ENCODE measurements around the gene RFX6.
"Not testable (repeated sequence)": the region's sequence is repeated elsewhere in the genome, so short reads cannot be mapped to it uniquely, and the experiment has no call there.

The RFX6 gene

GRCh38 chr6:116876635-116877611, at the start of gene RFX6:
Gene RFX6, plus strand, starts transcription at chr6:116877242. Its CDS starts 34 bp downstream, at chr6:116877276.
- DNase-seq (ENCODE audit: low read depth, low spot score): no peak

DNA sequence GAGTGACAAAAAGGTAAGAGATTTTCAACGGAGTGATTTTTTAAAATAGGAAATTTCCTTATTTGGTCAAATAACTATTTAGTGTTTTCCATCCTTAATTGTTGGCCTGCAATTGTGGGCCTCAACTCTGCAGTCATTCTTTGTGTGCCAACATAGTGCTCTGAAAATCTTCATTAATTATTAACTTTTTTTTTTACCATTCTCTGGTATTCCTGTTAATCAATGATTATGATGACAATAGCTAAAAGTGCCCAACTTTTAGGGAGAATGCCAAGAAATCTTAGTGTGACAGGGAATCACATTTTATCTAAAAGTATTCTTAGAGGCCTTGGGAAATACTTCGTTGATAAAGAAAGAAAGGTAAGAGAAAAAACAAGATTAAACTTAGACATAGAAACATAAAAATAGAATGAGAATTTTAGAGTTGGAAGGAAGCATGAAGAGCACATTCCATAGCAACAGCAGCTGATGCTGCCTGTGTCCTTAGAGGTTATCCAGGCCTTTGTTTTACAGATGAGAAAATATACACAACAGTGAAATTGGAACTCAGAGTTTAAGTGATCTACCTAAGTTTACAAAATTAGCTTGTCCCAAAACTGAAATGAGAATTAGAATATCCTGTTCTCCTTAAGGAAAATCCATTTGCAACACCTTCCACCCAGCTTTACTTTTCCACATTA, 49.3 kb upstream of the RFX6 start:
- no peak for DNase-seq (ENCODE audit: low read depth, low spot score)

DNA sequence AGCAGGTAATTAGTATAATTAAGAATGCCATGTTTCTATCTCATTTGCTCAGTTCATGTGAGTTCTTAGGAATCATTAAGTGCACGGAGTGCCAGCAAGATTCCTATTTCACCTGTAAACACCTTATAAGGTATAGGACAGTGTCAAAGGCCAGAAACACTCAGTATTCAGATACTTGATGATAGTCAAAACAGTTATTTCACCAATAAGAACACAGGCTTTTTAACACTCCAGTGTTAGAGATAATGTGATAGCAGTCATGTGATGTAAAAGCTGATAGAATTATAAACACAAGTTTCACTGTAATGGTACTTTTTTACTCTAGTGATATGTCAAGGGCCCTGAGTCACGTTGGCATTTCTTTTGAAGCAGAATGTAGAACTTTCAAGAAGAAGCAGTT, 48.1 kb upstream of the RFX6 start, which contains the start of gene GPRC6A:
Gene GPRC6A (minus strand): TSS at position 101 of the 400 bp plus-strand sequence. CDS start 70 bp downstream, at position 31.
- no peak for DNase-seq (ENCODE audit: low read depth, low spot score)

DNA sequence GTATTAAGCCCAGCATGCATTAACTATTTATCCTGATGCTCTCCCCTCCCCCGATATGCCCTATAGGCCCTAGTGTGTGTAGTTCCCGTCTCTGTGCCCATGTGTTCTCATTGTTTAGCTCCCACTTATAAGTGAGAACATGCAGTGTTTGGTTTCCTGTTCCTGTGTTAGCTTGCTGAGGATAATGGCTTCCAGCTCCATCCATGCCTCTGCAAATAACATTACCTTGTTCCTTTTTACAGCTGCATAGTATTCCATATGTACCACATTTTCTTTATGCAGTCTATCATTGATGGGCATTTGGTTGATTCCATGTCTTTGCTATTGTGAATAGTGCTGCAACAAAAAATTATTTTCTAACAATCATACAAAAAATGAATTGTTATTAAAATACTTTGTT, 42.5 kb upstream of the RFX6 start:
- DNase-seq (ENCODE audit: low read depth, low spot score): not testable (repeated sequence)

DNA sequence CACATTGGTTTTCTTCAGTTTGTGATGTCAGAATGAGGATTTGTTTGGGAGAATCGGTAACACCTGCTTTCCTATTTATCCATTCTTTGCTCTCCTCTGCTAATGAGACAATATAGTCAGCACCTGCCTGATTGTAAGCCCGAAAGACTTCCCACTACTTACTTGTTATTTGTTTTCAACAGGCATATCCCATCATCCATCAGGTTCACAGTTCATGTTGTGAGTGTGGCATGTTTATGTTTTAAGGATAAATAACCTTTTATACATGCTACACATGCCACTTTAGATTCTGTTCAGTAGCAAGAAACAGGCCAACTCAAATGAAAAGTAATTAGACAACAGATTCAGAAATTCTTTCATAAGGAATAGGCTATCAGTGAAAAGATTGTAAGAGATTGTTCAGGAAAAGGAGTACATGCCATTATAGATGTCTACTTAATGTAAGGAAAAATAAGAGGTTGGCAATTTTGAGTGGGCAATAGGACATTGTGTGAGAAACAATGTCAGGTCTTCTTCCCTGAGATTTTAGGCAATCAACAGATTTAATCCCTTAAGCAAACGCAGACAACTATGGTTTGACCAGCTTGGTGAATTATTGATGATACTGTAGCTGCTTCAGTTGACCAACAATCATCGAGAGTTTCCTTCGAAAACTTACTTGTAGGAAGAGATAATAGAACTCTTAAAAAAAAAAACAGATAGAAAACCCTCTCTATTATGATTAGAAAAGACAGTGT, 40.3 kb upstream of the RFX6 start:
- no peak for DNase-seq (ENCODE audit: low read depth, low spot score)

GRCh38 chr6:116840091-116840490, 37.0 kb upstream of the RFX6 start:
- DNase-seq (ENCODE audit: low read depth, low spot score): no peak

DNA sequence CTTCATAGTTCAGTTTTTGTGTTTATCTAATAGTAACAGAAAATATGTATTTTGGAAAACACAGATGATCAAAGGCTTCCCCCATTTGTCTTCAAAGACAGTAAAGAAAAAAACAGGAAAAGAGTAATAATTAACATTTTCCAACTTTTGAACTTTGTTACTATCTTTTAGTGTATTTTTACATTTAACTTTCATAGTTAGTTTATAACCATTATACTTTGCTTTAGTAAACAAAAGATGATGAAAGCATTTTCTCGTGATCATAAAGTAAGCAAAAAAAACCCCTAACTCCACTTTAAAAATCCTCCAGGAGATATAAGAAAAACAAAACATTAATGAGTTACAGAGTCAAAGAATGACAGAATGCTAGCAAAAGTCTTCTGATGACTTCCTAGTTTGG, 34.6 kb upstream of the RFX6 start:
- DNase-seq (ENCODE audit: low read depth, low spot score): no peak

DNA sequence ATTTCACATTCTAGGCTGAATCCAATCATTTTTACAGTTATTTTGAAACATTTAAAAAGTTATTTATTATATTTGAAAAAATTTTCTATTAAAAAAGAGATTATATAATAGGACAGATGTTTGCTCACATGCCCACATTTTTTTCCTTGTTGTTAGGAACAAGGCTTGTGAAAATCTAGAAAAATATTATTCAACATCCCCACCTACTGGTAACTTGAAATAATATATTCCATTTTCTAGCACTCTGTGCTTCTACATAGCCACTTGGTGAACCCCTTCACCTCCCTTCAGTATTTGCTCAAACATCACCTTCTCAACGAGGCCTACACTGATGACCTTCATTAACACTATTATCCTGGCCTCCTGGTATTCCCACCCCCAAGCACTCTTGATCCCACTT, 29.8 kb upstream of the RFX6 start:
- no peak for DNase-seq (ENCODE audit: low read depth, low spot score)

DNA sequence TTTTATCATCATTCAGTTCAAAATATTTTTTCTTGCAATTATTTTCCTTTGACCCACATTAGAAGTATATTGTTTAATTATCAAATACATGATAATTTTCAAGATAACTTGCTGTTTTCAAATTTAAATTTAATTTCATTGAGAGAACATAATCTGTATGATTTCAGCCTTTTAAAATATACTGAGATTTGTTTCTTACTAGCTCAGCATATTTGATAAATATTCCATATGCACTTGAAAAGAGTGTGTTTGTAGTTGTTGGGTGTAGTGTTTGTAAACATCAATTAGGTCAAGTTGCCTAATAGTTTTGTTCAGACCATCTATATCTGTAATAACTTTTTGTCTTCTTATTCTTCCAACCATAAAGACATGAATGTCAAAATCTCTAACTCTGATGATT, 19.0 kb upstream of the RFX6 start:
- DNase-seq (ENCODE audit: low read depth, low spot score): no peak

GRCh38 chr6:116859264-116859663, 17.8 kb upstream of the RFX6 start:
- DNase-seq (ENCODE audit: low read depth, low spot score): no peak

GRCh38 chr6:116866281-116866871, 10.7 kb upstream of the RFX6 start:
- no peak for DNase-seq (ENCODE audit: low read depth, low spot score)

DNA sequence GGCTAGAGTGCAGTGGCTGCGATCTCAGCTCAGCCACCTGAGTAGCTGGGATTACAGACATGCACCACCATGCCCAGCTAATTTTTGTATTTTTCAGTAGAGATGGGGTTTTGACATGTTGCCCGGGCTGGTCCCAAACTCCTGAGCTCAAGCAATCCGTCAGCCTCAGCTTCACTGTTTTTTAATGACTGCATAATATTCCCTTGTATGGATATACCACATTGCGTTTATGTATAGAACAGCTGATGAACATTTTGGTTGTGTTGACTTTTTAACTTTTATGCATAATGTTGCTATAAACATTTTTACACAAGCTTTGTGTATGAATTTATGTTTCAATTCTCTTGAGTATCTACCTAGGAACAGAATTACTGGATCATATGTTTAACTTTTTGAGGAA, 4.3 kb upstream of the RFX6 start:
- no peak for DNase-seq (ENCODE audit: low read depth, low spot score)

- no peak for DNase-seq (ENCODE audit: low read depth, low spot score)
Observed at GRCh38 chr6:116876107-116876506, 935 bp upstream of the RFX6 start.

GRCh38 chr6:116877743-116878142, 701 bp downstream of the RFX6 start:
- no peak for DNase-seq (ENCODE audit: low read depth, low spot score)

DNA sequence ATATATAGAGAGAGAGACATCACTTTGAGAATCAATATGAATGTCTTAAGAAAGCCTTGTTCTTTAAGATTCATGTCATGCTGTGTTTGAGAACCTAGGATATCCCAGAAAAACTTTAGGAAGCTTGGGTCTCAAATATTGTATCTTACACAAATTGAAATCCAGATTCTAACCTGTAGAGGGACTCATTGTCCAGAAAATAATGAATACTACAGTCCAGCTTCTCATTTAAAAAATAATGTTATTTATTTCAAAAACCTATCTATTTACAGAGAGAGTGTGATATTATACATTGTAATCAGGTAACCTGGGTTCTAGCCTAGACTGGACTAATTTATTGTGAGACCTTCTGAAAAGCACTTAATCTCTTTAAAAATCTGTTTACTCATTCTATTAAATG, 4.2 kb downstream of the RFX6 start:
- DNase-seq (ENCODE audit: low read depth, low spot score): no peak

- no peak for DNase-seq (ENCODE audit: low read depth, low spot score)
Observed at GRCh38 chr6:116883005-116883404, 6.0 kb downstream of the RFX6 start.

DNA sequence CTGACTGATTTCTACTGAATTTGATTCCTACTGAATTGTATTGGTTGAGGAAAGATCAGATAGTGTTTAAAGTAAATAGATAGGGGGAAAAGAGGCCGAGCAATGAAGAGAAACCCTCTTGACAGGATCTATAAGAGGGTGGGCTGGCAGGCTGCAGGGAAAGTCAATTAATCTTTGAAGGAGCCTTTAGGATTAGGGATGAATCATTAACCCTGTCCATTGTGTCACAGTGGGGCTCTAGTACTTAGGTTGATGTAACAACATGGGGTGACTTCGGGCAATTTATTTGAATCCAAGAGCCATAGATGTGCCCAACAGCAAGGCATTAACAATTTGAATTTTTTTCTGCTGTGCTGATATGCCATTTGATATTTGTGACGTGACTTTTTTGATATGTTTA, 7.5 kb downstream of the RFX6 start:
- no peak for DNase-seq (ENCODE audit: low read depth, low spot score)

DNA sequence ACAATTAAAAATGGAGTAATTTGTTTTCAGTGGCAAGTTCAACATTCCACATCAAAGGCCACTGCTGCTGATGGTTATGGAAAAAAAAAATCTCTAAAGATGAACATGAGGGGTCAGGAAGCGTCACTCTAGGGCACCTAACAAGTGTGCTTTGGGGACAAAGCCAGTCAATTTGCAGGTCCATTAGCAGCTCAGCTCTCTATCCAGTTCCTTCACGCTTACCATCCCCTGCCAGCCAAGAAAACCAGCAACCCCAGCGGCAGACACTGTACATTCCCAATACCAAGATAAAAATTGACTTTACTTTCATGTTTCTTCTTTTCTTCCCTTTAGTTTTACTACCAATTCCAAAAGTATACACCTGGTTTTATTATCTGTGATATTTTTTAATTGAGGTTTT, 10.1 kb downstream of the RFX6 start:
- DNase-seq (ENCODE audit: low read depth, low spot score): no peak

GRCh38 chr6:116887894-116888293, 10.9 kb downstream of the RFX6 start:
- no peak for DNase-seq (ENCODE audit: low read depth, low spot score)

DNA sequence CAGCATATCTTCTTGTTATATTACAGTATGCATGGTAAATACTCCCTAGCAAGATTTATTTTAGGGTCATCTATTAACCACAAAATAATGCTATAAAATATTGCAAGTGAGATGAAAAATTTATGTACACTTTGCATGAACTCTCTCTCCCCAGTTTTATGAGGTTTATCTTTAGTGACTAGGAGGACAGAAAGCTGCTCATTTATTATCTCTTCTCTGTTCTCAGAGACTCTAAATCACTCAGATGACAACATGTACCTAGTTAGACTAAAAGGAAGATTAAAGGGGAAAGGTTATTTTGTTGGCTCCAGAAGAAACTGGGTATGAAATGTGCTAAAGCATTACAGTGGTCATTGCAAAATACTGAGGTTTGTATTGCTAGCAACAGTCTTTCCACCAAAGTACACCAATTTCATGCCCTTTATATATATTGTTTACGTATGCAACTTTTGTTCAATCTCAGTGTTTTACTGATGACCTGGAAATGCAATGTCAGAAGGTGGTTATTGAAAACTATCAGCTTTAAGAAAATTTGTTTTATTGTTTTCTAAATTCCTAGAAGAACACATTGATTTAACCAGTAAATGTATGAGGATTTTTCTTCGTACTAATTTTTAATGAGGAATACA, 11.8 kb downstream of the RFX6 start:
- DNase-seq (ENCODE audit: low read depth, low spot score): no peak

DNA sequence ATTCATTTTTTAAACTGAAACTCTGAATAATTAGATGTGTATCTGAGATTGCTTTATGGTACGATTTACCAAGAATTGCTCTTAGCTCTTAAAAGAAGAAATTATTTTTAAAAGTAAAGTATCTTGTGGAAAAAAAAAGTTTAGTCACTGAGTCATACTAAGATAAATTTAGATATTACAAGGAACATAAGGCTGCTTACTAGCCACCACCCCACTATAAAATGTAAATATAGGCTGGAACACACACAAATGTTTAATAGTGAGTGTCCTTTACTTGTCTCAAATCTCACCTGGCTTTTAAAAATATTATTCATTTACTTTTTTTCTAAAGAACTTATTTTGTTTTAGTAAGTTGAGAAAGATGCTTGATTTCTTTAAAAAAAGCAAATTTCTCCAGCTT, 17.6 kb downstream of the RFX6 start:
- no peak for DNase-seq (ENCODE audit: low read depth, low spot score)

Measured in activated naive CD8-positive, alpha-beta T cell treated with anti-CD3 and anti-CD28 coated beads, Interleukin-2, amount 50 U/mL, for 16 hours (primary cell).